Stimulated activated CD8-positive, alpha-beta memory T cell treated with anti-CD3 and anti-CD28 coated beads, Interleukin-7, amount 100 ng/mL, for 24 hours (primary cell): ENCODE measurements around the gene DRC1.
"Not testable (repeated sequence)": the region's sequence is repeated elsewhere in the genome, so short reads cannot be mapped to it uniquely, and the experiment has no call there.

ENCODE experiments used
- DNase-seq: peaks from one replicate; pipeline ENCODE4 v3.0.0-alpha.2; 2020; ENCODE audit warnings: low read depth

DRC1 gene

GRCh38 chr2:26463244-26464192 lies 61.8 kb downstream of the DRC1 start:
- no peak for DNase-seq

- DNase-seq: no peak
Observed at GRCh38 chr2:26464390-26465265, 62.9 kb downstream of the DRC1 start.

GRCh38 chr2:26465266-26465925 lies 63.7 kb downstream of the DRC1 start:
- DNase-seq: no peak

GRCh38 chr2:26465981-26466471 lies 64.3 kb downstream of the DRC1 start:
- DNase-seq: no peak

GRCh38 chr2:26466662-26467310 lies 65.1 kb downstream of the DRC1 start:
- DNase-seq: no peak

GRCh38 chr2:26468544-26468943 lies 66.8 kb downstream of the DRC1 start:
- DNase-seq: not testable (repeated sequence)

GRCh38 chr2:26469092-26469710 lies 67.5 kb downstream of the DRC1 start:
- peak; percentile 36 for DNase-seq

GRCh38 chr2:26469955-26470354 lies 68.2 kb downstream of the DRC1 start:
- DNase-seq: no peak

GRCh38 chr2:26470601-26471260 lies 69.0 kb downstream of the DRC1 start:
- DNase-seq: no peak

GRCh38 chr2:26471289-26471688 lies 69.6 kb downstream of the DRC1 start:
- DNase-seq: no peak

- no peak for DNase-seq
Observed at GRCh38 chr2:26471766-26472706, 70.3 kb downstream of the DRC1 start.

- no peak for DNase-seq
Observed at GRCh38 chr2:26472821-26473655, 71.3 kb downstream of the DRC1 start.

GRCh38 chr2:26473796-26474195 lies 72.1 kb downstream of the DRC1 start:
- no peak for DNase-seq

- DNase-seq: no peak
Observed at GRCh38 chr2:26474261-26474785, 72.6 kb downstream of the DRC1 start.

GRCh38 chr2:26475037-26475436 lies 73.3 kb downstream of the DRC1 start:
- DNase-seq: no peak

- DNase-seq: no peak
Observed at GRCh38 chr2:26475832-26476501, 74.2 kb downstream of the DRC1 start.

- DNase-seq: no peak
Observed at GRCh38 chr2:26477126-26477910, 75.6 kb downstream of the DRC1 start.
